Transverse colon (tissue), 3 donors: Measurements from ENCODE around the gene NNAT.

ENCODE experiments used
- CTCF ChIP-seq, 5 experiments: fragments of 200-600 bp in 3 of 5; fragments of 450-650 bp in 2 of 5; sonication (generic) in 3 of 5; IDR thresholded peaks; 1 replicate in 2 of 5; 2 replicates in 3 of 5; pipeline ENCODE4 v1.5.1; 2016 to 2017; ENCODE audit warnings: antibody characterized with exemption in 5 of 5, inconsistent platforms in 3 of 5, mild to moderate bottlenecking in 2 of 5, moderate library complexity in 1 of 5
- POLR2A ChIP-seq: fragments of 450-650 bp; IDR thresholded peaks from one replicate; pipeline ENCODE4 v1.6.1; 2016; ENCODE audit warnings: antibody characterized with exemption, mild to moderate bottlenecking, moderate library complexity

- no peak for TF ChIP-seq POLR2A
- TF ChIP-seq CTCF (IDR thresholded peaks at IDR 0.05), result no peak
Measured at GRCh38 chr20:37480919-37481318, 40.1 kb upstream of the NNAT start.
